OCI-LY3 (cell line): ENCODE data around the gene HCN2.

Experiments
- H2AFZ ChIP-seq: fragments of 200-600, 300-600 bp; shearing (Covaris generic); 2 replicates; pipeline ENCODE4 v1.6.0; 2014; ENCODE audit warnings: antibody characterized with exemption, low read depth, low read length
- H3K27ac ChIP-seq: fragments of 200-600, 300-600 bp; sonication (generic); 2 replicates; pipeline ENCODE4 v1.5.1; 2014; ENCODE audit warnings: mild to moderate bottlenecking, low read length, moderate library complexity, mixed read lengths
- H3K27me3 ChIP-seq: fragments of 200-600, 300-600 bp; sonication (generic); 2 replicates; pipeline ENCODE4 v1.6.1; 2014; ENCODE audit warnings: low read depth, low read length, mixed read lengths
- H3K36me3 ChIP-seq: fragments of 200-600, 300-600 bp; sonication (generic); replicated peaks from 2 replicates; pipeline ENCODE3; 2014; ENCODE audit warnings: low read depth, low read length, mixed read lengths
- H3K4me1 ChIP-seq: fragments of 300-600, 200-600 bp; sonication (generic); 2 replicates; pipeline ENCODE4 v1.6.1; 2014; ENCODE audit warnings: low read length, mixed read lengths
- H3K4me2 ChIP-seq: fragments of 200-600, 300-600 bp; sonication (generic); 2 replicates; pipeline ENCODE4 v1.6.1; 2014; ENCODE audit warnings: low read length, mixed read lengths
- H3K4me3 ChIP-seq: fragments of 300-600, 200-600 bp; sonication (generic); 2 replicates; pipeline ENCODE4 v1.5.1; 2014; ENCODE audit warnings: antibody characterized with exemption, mild to moderate bottlenecking, low read length, moderate library complexity
- H3K79me2 ChIP-seq: fragments of 300-600, 200-600 bp; shearing (Covaris generic); 2 replicates; pipeline ENCODE4 v1.6.1; 2014; ENCODE audit warnings: mild to moderate bottlenecking, low read length, mixed read lengths
- H3K9ac ChIP-seq: fragments of 300-600, 200-600 bp; shearing (Covaris generic); 2 replicates; pipeline ENCODE4 v1.6.0; 2014; ENCODE audit warnings: mild to moderate bottlenecking, low read length, moderate library complexity
- H3K9me3 ChIP-seq: fragments of 200-600, 300-600 bp; shearing (Covaris generic); 2 replicates; pipeline ENCODE4 v1.6.1; 2014; ENCODE audit warnings: low read length, mixed read lengths; ENCODE audit not compliant: insufficient read depth
- H4K20me1 ChIP-seq: fragments of 200-600, 300-600 bp; sonication (generic); 2 replicates; pipeline ENCODE4 v1.6.1; 2016; ENCODE audit warnings: low read length, mixed read lengths; ENCODE audit not compliant: insufficient read depth
- CTCF ChIP-seq: fragments of 200-600, 300-600 bp; sonication (generic); IDR thresholded peaks from 2 replicates; pipeline ENCODE4 v1.5.1; 2014; ENCODE audit warnings: antibody characterized with exemption, low read length, low read depth
- EZH2phosphoT487 ChIP-seq: fragments of 200-600 bp; shearing (Covaris generic); IDR thresholded peaks from 2 replicates; pipeline ENCODE4 v1.6.1; 2018; ENCODE audit warnings: antibody characterized with exemption, mixed run types, low read depth

Gene HCN2

GRCh38 chr19:656751-657559 is 67.3 kb downstream of the HCN2 start:
- no peak overlapping the region for H3K4me2 ChIP-seq
- H4K20me1 ChIP-seq = peaks cover 97% of the 10 kb centered on the region
- TF ChIP-seq CTCF = no peak
- no peak for TF ChIP-seq EZH2phosphoT487
- H3K27ac ChIP-seq = no peak overlapping the region
- no peak overlapping the region for H2AFZ ChIP-seq
- peaks cover 20% of the 10 kb centered on the region for H3K4me1 ChIP-seq
- no peak overlapping the region for H3K4me3 ChIP-seq
- no peaks in the 10 kb centered on the region for H3K9me3 ChIP-seq
- H3K9ac ChIP-seq = no peak overlapping the region
- H3K36me3 ChIP-seq = peaks cover 48% of the 10 kb centered on the region
- H3K79me2 ChIP-seq = peaks cover 100% of the 10 kb centered on the region
- no peaks in the 10 kb centered on the region for H3K27me3 ChIP-seq

DNA sequence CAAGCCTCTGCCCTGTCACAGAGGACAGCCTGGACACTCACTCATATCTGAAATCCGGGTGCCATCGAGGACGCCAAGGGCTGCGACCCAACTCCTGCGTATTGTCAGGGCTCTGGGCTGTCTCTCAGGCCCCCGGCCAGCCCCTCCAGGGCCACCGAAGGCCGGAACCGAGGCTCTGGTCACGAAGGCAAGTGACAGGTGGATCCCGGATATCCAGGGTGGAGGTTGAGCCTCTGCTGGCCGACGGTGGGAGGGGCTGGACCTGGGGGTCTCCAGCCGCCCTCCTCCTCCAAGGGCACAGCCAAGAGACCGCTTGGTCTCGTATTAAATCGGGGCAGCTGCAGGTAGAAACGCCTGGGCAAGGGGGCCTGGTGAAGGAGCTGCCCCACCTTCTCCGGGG is 67.9 kb downstream of the HCN2 start:
- TF ChIP-seq EZH2phosphoT487 (no peak), CTCF (no peak)
- Histone ChIP-seq H4K20me1 (peaks cover 91% of the 10 kb centered on the region), H3K27me3 (no peaks in the 10 kb centered on the region), H3K4me3 (no peak overlapping the region), H3K4me2 (no peak overlapping the region), H2AFZ (no peak overlapping the region), H3K36me3 (peaks cover 42% of the 10 kb centered on the region), H3K9me3 (no peaks in the 10 kb centered on the region), H3K4me1 (peaks cover 20% of the 10 kb centered on the region), H3K9ac (no peak overlapping the region), H3K27ac (no peak overlapping the region), H3K79me2 (peaks cover 100% of the 10 kb centered on the region)

DNA sequence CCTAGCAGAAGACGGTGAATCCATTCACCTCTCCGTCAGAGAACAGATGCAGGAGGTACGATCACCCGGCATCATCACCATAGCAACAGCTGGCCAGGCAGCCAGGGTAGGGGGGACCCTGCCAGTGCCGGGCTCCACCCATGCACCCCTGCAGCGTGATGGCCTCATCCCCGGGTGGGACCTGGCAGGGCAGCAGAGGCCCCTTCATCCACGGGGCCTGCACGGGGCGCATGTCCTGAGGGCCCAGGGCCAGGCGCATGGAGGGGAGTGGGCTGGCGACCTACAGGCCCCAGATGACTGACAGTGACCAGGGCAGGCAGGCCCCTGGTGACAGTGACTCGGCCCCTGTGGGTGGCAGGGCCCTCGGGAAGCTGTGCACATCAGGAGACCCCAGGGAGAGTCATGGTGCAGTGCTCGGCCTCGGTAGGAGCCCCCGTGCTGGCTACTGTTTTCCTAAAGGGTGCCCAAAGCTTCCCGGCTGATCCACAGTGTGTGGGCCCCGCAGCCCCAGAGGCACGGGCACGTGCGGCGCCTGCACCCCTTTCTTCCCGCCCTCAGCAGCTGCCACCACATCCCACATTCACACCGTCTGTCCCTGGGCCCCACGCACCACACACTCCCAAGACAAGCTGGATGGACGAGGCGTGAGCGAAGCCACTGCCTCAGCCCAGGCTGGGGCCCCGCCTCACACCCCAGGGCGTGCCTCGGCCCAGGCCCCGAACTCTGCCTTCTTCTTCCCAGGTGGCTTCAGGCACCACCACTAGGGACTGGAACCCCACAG is 68.6 kb downstream of the HCN2 start:
- H3K9me3 ChIP-seq = no peaks in the 10 kb centered on the region
- H3K9ac ChIP-seq = no peak overlapping the region
- no peak for TF ChIP-seq CTCF
- no peak for TF ChIP-seq EZH2phosphoT487
- H3K36me3 ChIP-seq = peaks cover 35% of the 10 kb centered on the region
- no peak overlapping the region for H3K4me3 ChIP-seq
- H3K27me3 ChIP-seq = no peaks in the 10 kb centered on the region
- H3K79me2 ChIP-seq = peaks cover 98% of the 10 kb centered on the region
- no peak overlapping the region for H2AFZ ChIP-seq
- H4K20me1 ChIP-seq = peaks cover 84% of the 10 kb centered on the region
- H3K4me1 ChIP-seq = peaks cover 20% of the 10 kb centered on the region
- H3K4me2 ChIP-seq = no peak overlapping the region
- no peak overlapping the region for H3K27ac ChIP-seq
